GM18502 (cell line): Measurements from ENCODE around the gene NATD1.
"Not testable (repeated sequence)": the region's sequence is repeated elsewhere in the genome, so short reads cannot be mapped to it uniquely, and the experiment has no call there.

ENCODE experiments used
- ATAC-seq: cut with Tn5 transposase; IDR thresholded peaks from one replicate; pipeline ENCODE4 v1.9.1; 2021; ENCODE audit warnings: mild to moderate bottlenecking; ENCODE audit not compliant: unreplicated experiment, poor library complexity

Gene NATD1

DNA sequence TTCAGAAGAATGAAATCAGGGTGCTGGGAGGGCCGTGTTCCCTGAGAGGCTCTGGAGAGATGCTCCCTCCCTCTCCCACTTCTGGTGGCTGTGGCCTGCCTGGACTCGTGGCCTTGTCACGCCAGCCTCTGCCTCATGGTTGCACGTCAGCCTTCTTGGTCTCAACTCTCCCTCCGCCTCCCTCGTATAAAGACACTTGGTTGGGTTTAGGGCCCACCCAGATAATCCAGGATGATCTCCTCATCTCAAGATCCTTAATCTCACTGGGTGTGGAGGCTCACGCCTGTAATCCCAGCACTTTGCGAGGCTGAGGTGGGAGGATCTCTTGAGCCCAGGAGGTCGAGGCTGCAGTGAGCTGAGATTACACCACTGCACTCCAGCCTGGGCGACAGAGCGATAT lies 25.9 kb downstream of the NATD1 start:
- not testable (repeated sequence) for ATAC-seq

DNA sequence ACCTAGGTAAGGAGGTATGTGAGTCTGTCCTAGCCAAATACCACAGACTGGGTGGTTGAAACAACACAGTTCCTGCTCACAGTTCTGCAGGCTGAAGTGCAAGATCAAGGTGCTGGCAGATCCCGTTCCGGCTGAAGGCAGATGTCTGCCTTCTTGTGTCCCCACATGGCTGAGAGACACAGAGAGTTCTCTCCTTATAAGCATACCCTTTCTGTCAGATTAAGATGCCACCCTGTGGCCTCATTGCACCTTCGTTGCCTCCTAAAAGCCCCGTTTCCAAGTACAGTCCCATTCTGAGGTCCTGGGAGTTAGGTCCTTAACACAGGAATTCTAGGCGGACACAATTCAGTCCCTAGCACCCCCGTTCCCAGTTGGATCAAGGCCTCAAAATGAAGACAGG lies 30.1 kb downstream of the NATD1 start:
- ATAC-seq: no peak

DNA sequence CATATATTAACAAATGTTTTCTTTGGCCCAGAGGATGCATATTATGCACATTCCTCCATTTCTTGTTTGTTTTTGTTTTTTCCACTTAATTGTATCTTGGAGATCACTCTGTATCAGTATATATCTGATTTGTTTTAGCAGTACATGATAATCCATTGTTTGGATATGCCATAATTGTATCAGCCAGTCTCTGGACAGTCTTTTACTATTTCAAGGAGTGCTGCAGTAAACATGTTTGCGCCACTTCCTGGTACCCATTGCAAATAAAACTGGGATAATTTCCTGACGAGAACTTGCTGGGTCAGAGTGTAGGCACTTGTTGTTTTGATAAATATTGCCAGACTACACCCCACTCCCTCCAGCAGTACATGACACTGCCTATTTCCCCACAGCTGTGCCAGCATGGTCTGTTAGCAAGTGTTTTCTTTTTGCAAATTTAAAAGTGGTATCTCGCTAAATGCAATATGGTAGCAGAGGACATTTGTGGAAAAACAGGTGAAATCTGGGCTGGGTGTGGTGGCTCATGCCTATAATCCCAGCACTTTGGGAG lies 34.3 kb downstream of the NATD1 start:
- ATAC-seq: no peak

- ATAC-seq: no peak
Measured at GRCh38 chr17:21218101-21218500, 35.1 kb downstream of the NATD1 start.

DNA sequence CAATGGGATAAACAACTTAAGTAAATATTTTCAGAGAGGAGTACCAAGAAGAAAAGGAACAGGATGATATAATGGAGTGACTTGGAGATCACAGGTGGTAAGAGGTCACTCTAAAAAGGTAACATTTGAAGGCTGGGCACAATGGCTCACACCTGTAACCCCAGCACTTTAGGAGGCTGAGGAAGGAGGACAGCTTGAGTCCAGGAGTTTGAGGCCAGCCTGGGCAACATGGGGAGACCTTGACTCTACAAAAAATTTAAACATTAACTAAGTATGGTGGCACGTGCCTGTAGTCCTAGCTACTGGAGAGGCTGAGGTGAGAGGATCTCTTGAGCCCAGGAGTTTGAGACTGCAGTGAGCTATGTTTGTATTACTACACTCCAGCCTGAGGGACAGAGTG lies 35.9 kb downstream of the NATD1 start:
- ATAC-seq: no peak

DNA sequence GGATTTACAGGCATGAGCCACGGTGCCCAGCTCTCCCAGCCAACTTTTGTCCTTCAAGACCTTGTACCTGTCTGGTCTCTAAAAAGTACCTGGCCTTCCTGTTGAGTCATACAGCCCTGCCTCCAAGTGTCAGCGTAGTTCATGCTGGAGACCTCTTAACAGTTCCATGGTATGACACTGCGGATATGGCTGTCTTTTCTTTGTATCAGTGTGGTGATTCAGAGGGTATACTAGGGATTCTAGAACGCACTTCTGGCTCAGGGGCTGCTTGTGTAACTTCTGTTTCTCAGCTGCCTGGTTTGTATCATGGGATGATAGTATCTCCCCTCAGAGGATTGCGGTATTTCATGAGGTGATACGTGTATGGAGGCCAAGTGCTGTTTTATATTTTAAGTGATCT lies 37.3 kb downstream of the NATD1 start:
- ATAC-seq: no peak

DNA sequence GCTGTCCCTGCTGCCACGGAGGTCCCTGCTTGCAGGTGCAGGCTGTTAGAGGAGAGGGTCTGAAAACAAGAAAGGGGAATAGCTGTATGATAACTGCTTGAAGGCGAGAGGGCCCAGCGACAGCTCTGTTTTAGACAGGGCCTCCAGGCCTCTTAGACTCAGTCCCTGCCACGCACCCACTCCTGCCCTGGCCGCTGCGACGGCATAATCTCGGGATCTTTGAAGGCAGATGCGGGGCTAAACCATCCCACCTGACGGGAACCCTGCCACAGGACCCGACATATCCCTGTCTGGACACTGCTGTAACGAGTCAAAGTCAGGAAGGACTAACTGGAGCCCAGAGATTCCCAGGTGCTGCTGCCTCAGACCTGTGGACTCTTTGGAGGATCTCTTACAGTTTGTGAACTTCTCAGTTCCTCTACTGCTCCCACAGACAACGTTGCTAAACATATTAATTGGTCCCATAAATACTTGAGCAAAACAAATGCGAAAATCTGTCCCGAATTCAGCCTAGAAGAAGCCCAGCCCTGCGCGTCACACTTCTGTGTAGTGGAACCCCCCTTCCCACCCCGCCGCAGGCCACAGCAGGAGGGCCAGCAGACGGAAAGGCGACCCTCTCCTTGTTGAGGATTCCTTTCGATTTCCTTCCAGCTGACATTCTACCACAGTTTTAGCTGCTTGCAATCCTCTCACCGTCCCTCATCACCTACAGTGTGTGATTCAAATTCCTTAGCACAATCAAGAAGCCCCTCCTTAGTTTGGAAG lies 38.3 kb downstream of the NATD1 start:
- peak; percentile 18 for ATAC-seq

- peak; percentile 86 for ATAC-seq
Measured at GRCh38 chr17:21214015-21214776, 39.0 kb downstream of the NATD1 start, which contains the start of gene TMEM11. Gene TMEM11, minus strand, starts transcription at chr17:21214161. Its CDS starts 9 bp downstream, at chr17:21214152.

DNA sequence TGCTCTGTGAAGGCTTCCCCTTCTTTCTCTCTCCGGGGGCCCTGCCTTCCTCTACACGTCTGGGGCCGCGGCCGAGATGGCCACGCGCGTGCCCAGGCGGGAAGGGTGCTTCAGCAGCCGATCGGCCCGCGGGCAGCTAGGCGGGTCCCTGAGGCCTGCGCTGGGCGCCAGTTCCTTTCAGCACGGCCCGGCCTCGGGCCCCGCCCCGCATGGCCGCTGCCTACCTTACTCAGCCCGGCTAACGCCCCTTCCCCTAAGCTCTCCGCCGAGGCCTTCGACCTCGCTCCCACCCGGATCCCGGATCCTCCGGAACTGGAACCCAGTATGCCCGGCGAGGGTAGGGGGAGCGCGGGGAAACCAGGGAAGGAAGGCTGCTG lies 39.6 kb downstream of the NATD1 start:
- peak; percentile 13 for ATAC-seq

DNA sequence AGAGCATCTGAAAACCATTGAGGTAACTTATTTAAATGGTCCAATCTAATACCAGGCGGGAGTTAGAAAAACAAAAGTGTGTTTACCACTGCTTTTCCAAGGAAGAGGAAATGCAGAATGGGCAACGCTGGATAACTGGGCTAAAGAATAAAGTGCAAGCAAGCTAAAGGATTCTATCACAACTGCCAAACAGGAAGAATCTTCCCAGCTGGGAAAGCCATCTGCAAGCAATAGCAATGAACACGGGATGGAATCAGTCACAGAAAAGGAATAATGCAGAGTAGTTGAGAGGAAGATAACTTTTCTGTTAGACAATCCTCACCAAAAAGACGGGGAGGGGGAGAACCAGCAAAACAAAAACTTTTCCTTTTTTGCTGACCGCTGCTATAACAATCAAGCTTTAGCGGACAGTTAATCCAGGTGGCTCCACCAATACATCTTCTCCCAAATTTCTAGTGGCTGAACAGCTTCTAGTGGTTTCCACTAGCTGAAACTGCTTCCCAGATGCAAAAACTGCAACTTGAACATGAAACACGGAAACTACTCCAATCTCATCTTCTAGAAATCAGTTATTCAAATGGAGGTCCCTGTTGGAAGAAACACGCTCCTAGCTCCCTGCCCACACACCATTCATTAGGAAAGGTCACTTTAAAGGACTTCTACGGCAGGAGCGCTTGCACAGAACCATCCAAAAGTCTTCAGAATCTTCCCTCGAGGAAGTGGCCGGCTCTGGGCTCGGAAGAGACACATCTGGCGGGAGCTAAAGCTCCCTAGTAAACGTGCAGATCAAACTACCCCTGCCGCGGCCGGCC lies 40.2 kb downstream of the NATD1 start:
- ATAC-seq: peak; percentile 1

DNA sequence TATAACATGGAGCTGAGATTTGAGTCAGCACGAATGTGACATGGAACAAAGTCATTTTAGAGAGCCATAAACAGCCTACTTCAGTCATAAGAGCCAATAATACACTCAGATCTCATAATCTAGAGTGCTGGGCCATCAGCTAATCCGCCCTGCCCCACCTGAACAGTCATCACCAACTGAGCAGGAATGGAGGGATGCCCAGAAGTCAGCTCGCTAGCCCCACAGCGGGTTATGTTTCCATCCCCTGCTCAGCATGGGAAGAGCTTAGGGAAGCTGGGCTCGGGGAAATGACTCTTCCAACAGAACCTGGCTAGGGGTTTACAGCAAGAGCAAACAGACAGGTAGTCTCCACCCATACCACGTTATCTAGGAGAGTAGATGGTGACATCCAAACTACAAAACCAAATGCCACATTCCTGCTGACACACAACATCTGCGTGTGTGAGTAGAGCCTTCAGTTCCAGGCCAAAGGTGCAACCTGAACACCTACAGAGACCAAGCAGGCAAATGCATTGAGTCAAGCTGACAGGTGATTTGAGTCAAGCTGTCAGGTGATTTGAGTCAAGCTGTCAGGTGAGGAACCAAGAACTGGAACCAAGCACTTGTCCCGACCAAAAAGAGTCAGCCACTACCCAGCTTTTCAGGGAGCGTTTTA lies 41.3 kb downstream of the NATD1 start:
- no peak for ATAC-seq

GRCh38 chr17:21210411-21211076 lies 42.7 kb downstream of the NATD1 start:
- ATAC-seq: no peak

- ATAC-seq: no peak
Measured at GRCh38 chr17:21209511-21210175, 43.6 kb downstream of the NATD1 start.

DNA sequence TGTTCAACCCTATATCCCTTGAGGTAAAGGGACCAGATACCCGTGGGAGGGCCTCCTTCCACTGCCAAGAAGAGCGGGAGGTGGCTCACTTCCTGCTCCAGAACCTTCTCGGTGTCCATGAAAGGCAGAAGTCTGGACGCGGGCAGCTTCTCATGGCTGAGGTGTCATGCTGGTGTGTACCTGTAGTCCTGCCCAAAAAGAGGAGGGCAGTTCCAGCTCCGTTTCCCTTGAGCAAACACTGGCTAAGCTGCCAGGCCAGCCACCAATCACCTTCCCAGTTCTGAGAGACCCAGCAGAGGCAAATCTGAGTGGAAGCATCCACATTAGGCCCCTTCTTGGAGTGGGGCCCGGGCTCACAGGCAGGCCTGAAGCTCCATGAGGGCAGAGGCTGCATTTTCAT lies 44.9 kb downstream of the NATD1 start:
- no peak for ATAC-seq

- ATAC-seq: no peak
Measured at GRCh38 chr17:21204935-21205334, 48.3 kb downstream of the NATD1 start.

GRCh38 chr17:21202512-21202911 lies 50.7 kb downstream of the NATD1 start:
- ATAC-seq: no peak

DNA sequence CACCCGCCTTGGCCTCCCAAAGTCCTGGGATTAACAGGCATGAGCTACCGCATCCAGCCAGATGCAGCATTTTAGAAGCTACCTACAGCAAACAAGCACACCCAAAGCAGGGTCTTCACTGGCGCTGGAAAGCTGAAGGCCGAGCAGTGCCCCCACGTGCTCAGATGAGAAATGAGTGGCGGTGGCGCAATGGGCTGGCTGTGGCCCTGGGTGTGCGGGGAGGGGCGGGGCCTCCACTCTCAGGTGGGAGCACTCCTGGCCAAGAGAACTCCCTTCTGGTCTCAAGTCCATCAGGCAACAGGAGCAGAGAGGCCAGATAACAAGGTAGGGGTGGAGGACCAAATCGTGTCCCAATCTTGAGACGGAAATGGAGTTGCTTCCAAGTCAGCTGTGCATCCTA lies 51.3 kb downstream of the NATD1 start:
- ATAC-seq: no peak

GRCh38 chr17:21201298-21201595 lies 52.0 kb downstream of the NATD1 start:
- ATAC-seq: no peak

DNA sequence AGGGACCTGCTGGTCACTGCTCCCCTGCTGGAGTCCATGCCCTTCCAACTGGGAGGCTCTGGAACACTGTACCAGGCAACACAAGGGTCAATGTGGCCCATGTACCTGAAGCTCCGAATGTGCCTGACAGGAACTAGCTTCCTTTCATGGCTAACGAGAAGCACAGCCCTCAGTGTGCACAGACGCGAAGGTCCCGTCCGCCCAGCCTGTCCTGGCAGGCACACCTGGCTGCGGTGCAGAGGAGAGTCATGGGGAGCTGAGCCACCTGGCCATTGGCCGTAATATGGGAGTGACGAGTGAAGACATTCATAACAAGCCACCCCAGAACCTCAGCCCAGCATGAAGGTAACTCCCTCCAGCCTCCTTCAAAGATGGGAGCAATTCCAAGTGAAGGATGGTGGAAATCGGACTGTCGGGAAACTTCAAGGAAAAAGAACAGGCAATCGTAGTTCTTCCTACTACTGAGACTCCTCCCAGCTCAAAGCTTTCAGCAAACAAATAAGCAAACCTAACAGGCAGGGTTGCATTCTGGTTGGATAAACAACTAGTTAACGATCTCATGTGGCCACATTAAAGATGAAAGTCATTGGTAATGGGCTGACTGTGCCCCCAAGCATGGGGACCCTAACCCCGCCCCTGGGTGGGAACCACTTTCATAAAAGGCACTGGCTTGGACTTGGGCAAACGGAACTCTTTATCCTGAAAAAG lies 52.5 kb downstream of the NATD1 start:
- no peak for ATAC-seq
